H1 (cell line): Measurements from ENCODE around the gene ADAMTS17. TPM values are rescaled to one million over a fixed set of nuclear protein-coding genes. Genes with fewer than 3 reads are reported as not detected.

Source experiments
- CTCF ChIA-PET: fragments of 300-600 bp; sonication (Branson Sonifier 250); formaldehyde crosslinking; loops from one replicate; lab custom pipeline; 2021; ENCODE audit not compliant: partially characterized antibody; lab: Charles Lee
- POLR2A ChIA-PET: fragments of 300-600 bp; sonication (Branson Sonifier 250); formaldehyde crosslinking; loops from one replicate; lab custom pipeline; 2021; ENCODE audit warnings: inconsistent platforms; ENCODE audit not compliant: partially characterized antibody; lab: Charles Lee
- DNase-seq, 2 experiments: peaks; one replicate each; pipeline versions ENCODE4 v3.0.0 to v3.0.0-alpha.2; 2010 to 2022; ENCODE audit warnings: low spot score in 2 of 2, low read depth in 1 of 2, mixed read lengths in 1 of 2
- FAIRE-seq: peaks from 2 replicates; lab custom pipeline; 2011; peaks lifted over from hg19 to GRCh38; lab: Jason Lieb, UNC
- H2AFZ ChIP-seq: 2 replicates; pipeline ENCODE4 v1.8.1; 2012; ENCODE audit warnings: low read length, inconsistent platforms
- H2AK5ac ChIP-seq: 2 replicates; pipeline ENCODE4 v1.6.1; 2013; ENCODE audit warnings: low read depth, low read length
- H2BK120ac ChIP-seq: replicated peaks from 2 replicates; pipeline ENCODE3; 2013; ENCODE audit warnings: low read depth, low read length, inconsistent platforms
- H2BK12ac ChIP-seq: 2 replicates; pipeline ENCODE4 v1.6.1; 2013; ENCODE audit warnings: low read depth, low read length
- H2BK15ac ChIP-seq: 2 replicates; pipeline ENCODE4 v1.6.1; 2013; ENCODE audit warnings: low read length
- H2BK20ac ChIP-seq: 2 replicates; pipeline ENCODE4 v1.6.1; 2013; ENCODE audit warnings: low read length
- H2BK5ac ChIP-seq: 2 replicates; pipeline ENCODE4 v1.6.1; 2013; ENCODE audit warnings: low read depth, low read length
- H3K14ac ChIP-seq: 2 replicates; pipeline ENCODE4 v1.6.1; 2013; ENCODE audit warnings: inconsistent platforms; ENCODE audit not compliant: insufficient read length
- H3K18ac ChIP-seq: 2 replicates; pipeline ENCODE4 v1.6.1; 2013; ENCODE audit warnings: low read length; ENCODE audit errors: extremely low read depth
- H3K23ac ChIP-seq: 2 replicates; pipeline ENCODE4 v1.6.1; 2013; ENCODE audit warnings: inconsistent platforms; ENCODE audit not compliant: insufficient read length
- H3K23me2 ChIP-seq: 2 replicates; pipeline ENCODE4 v1.6.1; 2013; ENCODE audit warnings: low read depth, low read length
- H3K27ac ChIP-seq: 2 replicates; pipeline ENCODE4 v1.6.1; 2011; ENCODE audit warnings: low read depth, low read length, inconsistent platforms
- H3K27me3 ChIP-seq, 4 experiments: replicated peaks in 1 of 4; 1 replicate in 1 of 4; 2 replicates in 3 of 4; pipeline versions ENCODE4 v1.6.1 to v1.8.1; 2011 to 2013; ENCODE audit warnings: low read length in 3 of 4, mild to moderate bottlenecking in 3 of 4, inconsistent platforms in 2 of 4, mixed read lengths in 2 of 4, moderate library complexity in 1 of 4; ENCODE audit not compliant: control insufficient read depth in 3 of 4, insufficient read depth in 3 of 4; ENCODE audit errors: extremely low read depth in 1 of 4
- H3K36me3 ChIP-seq, 4 experiments: 2 replicates each; pipeline versions ENCODE4 v1.6.1 to v1.8.1; 2011 to 2013; ENCODE audit warnings: mild to moderate bottlenecking in 4 of 4, low read length in 3 of 4, moderate library complexity in 2 of 4, control low read depth in 1 of 4, inconsistent platforms in 1 of 4; ENCODE audit not compliant: insufficient read depth in 4 of 4, control insufficient read depth in 2 of 4
- H3K4ac ChIP-seq: replicated peaks from 2 replicates; pipeline ENCODE3; 2013; ENCODE audit warnings: low read length, low read depth, mixed read lengths, inconsistent platforms; ENCODE audit not compliant: insufficient read length
- H3K4me1 ChIP-seq, 4 experiments: replicated peaks in 1 of 4; 1 replicate in 1 of 4; 2 replicates in 3 of 4; pipeline versions ENCODE4 v1.6.1 to v1.8.1; 2011 to 2013; ENCODE audit warnings: low read length in 3 of 4, inconsistent platforms in 2 of 4, mixed read lengths in 1 of 4; ENCODE audit not compliant: insufficient read depth in 4 of 4, control insufficient read depth in 3 of 4
- H3K4me2 ChIP-seq, 2 experiments: 2 replicates each; pipeline versions ENCODE4 v1.6.1 to v1.8.1; 2011 to 2013; ENCODE audit warnings: low read depth in 2 of 2, low read length in 2 of 2, control low read depth in 1 of 2, inconsistent platforms in 1 of 2, mild to moderate bottlenecking in 1 of 2; ENCODE audit not compliant: insufficient read depth in 1 of 2
- H3K4me3 ChIP-seq, 4 experiments: fragments of 200-600, 300-600 bp in 1 of 4; sonication (generic), shearing (Covaris generic), sonication (Bioruptor Twin) in 1 of 4; 2 replicates each; pipeline versions ENCODE4 v1.5.1 to v1.8.1; 2011 to 2016; ENCODE audit warnings: low read length in 4 of 4, low read depth in 3 of 4, control low read depth in 2 of 4, inconsistent platforms in 2 of 4, mild to moderate bottlenecking in 2 of 4, mixed read lengths in 1 of 4, moderate library complexity in 1 of 4; ENCODE audit not compliant: insufficient read depth in 2 of 4; ENCODE audit errors: extremely low read depth in 1 of 4
- H3K56ac ChIP-seq: replicated peaks from 2 replicates; pipeline ENCODE3; 2013; ENCODE audit warnings: low read depth, mild to moderate bottlenecking, mixed read lengths, low read length, inconsistent platforms; ENCODE audit not compliant: insufficient read length
- H3K79me1 ChIP-seq: 2 replicates; pipeline ENCODE4 v1.6.1; 2013; ENCODE audit warnings: low read depth, low read length, control low read depth
- H3K79me2 ChIP-seq, 2 experiments: 2 replicates each; pipeline versions ENCODE4 v1.6.1 to v1.8.1; 2012 to 2013; ENCODE audit warnings: low read length in 2 of 2, mild to moderate bottlenecking in 2 of 2, inconsistent platforms in 1 of 2; ENCODE audit not compliant: insufficient read depth in 2 of 2, control insufficient read depth in 1 of 2
- H3K9ac ChIP-seq, 4 experiments: replicated peaks in 1 of 4; 1 replicate in 1 of 4; 2 replicates in 3 of 4; pipeline versions ENCODE4 v1.6.1 to v1.8.1; 2011 to 2013; ENCODE audit warnings: low read depth in 3 of 4, low read length in 3 of 4, control low read depth in 2 of 4, mild to moderate bottlenecking in 2 of 4, moderate library complexity in 2 of 4, inconsistent platforms in 1 of 4; ENCODE audit errors: extremely low read depth in 1 of 4
- H3K9me3 ChIP-seq, 2 experiments: 2 replicates each; pipeline versions ENCODE4 v1.6.1 to v1.8.1; 2012 to 2013; ENCODE audit warnings: mild to moderate bottlenecking in 2 of 2, moderate library complexity in 2 of 2, control low read depth in 1 of 2, inconsistent platforms in 1 of 2, low read depth in 1 of 2, low read length in 1 of 2, mixed read lengths in 1 of 2; ENCODE audit not compliant: insufficient read depth in 2 of 2
- H4K20me1 ChIP-seq, 2 experiments: replicated peaks in 1 of 2; 2 replicates each; pipeline versions ENCODE3 to v1.8.1; 2011 to 2013; ENCODE audit warnings: inconsistent platforms in 2 of 2, low read length in 2 of 2, mild to moderate bottlenecking in 1 of 2; ENCODE audit not compliant: insufficient read depth in 2 of 2, control insufficient read depth in 1 of 2
- H4K5ac ChIP-seq: 2 replicates; pipeline ENCODE4 v1.6.1; 2013; ENCODE audit warnings: low read length, low read depth, mixed read lengths, inconsistent platforms; ENCODE audit not compliant: insufficient read length
- H4K8ac ChIP-seq: 2 replicates; pipeline ENCODE4 v1.8.0; 2013; ENCODE audit warnings: mild to moderate bottlenecking, moderate library complexity, low read length, inconsistent platforms; ENCODE audit not compliant: insufficient read depth; ENCODE audit errors: extremely low read depth
- H4K91ac ChIP-seq: replicated peaks from 2 replicates; pipeline ENCODE3; 2013; ENCODE audit warnings: low read length, mixed read lengths, inconsistent platforms; ENCODE audit not compliant: insufficient read length
- CBX5 ChIP-seq: fragments of 300-800, 300-1000 bp; sonication (generic); IDR thresholded peaks from 2 replicates; pipeline ENCODE4 v1.7.1; 2016; ENCODE audit warnings: antibody characterized with exemption, low read length, low read depth
- CBX8 ChIP-seq: fragments of 300-800, 300-1000 bp; sonication (generic); IDR thresholded peaks from 2 replicates; pipeline ENCODE4 v1.7.1; 2016; ENCODE audit warnings: low read depth, low read length, borderline replicate concordance
- CHD2 ChIP-seq: IDR thresholded peaks from 2 replicates; pipeline ENCODE4 v1.6.1; 2012; ENCODE audit warnings: low read length, improper control_type of control experiment
- EZH2 ChIP-seq: fragments of 200-600 bp; sonication (generic); IDR thresholded peaks from 2 replicates; pipeline ENCODE4 v1.7.1; 2012; ENCODE audit warnings: low read depth, mild to moderate bottlenecking, moderate library complexity, low read length, inconsistent platforms; ENCODE audit not compliant: severe bottlenecking
- HDAC2 ChIP-seq, 2 experiments: fragments of 300-600 bp in 1 of 2; sonication (generic) in 1 of 2; IDR thresholded peaks; 2 replicates each; pipeline ENCODE4 v1.6.1; 2011 to 2012; ENCODE audit warnings: low read depth in 2 of 2, low read length in 2 of 2, mild to moderate bottlenecking in 2 of 2, moderate library complexity in 2 of 2, borderline replicate concordance in 1 of 2, inconsistent platforms in 1 of 2
- MAFK ChIP-seq: IDR thresholded peaks from 2 replicates; pipeline ENCODE4 v1.6.1; 2012; ENCODE audit warnings: low read depth, mild to moderate bottlenecking, improper control_type of control experiment, low read length
- POLR2A ChIP-seq, 2 experiments: IDR thresholded peaks; 1 replicate in 1 of 2; 2 replicates in 1 of 2; pipeline ENCODE4 v1.6.1; 2011; ENCODE audit warnings: low read depth in 2 of 2, low read length in 2 of 2, mild to moderate bottlenecking in 2 of 2; ENCODE audit errors: control extremely low read depth in 1 of 2
- SP4 ChIP-seq: IDR thresholded peaks from 2 replicates; pipeline ENCODE4 v1.6.1; 2012; ENCODE audit warnings: low read length, inconsistent platforms
- TBP ChIP-seq: IDR thresholded peaks from 2 replicates; pipeline ENCODE4 v1.6.1; 2011; ENCODE audit warnings: low read depth, low read length, improper control_type of control experiment
- TCF12 ChIP-seq: IDR thresholded peaks from 2 replicates; pipeline ENCODE4 v1.6.1; 2011; ENCODE audit warnings: low read depth, mild to moderate bottlenecking, low read length
- WGBS, 2 experiments: shearing (Covaris generic) in 1 of 2; methylation state at CpG; one replicate each; pipeline versions ENCODE4 v1.1.6 to v1.1.7; 2013 to 2015; ENCODE audit warnings: low lambda C conversion rate in 2 of 2, mixed read lengths in 2 of 2, inconsistent platforms in 1 of 2, low coverage in 1 of 2, missing lambda C conversion rate in 1 of 2; ENCODE audit not compliant: insufficient replicate concordance in 2 of 2, insufficient coverage in 1 of 2, insufficient read length in 1 of 2; ENCODE audit errors: extremely low coverage in 1 of 2, missing lambda C conversion rate in 1 of 2; 5-methylcytosine and 5-hydroxymethylcytosine counted together
- polyA plus RNA-seq, 7 experiments: library from polyadenylated mRNA; depleted of rRNA in 3 of 7; stranded (reverse) in 5 of 7; unstranded in 2 of 7; fragments of >200 nt in 5 of 7; fragments of 200-250 nt in 2 of 7; gene quantifications; 1 replicate in 5 of 7; 2 replicates in 1 of 7; 4 replicates in 1 of 7; pipeline versions ENCODE4 v1.2.1 to v1.2.3, GENCODE V29; 2011 to 2013; ENCODE audit warnings: missing spikeins in 2 of 7, mixed read lengths in 2 of 7
- total RNA-seq: library from RNA; stranded (reverse); fragmentation: NEBNext Ultra II Directional; extraction: Animal tissue kit (Norgen Biotek cat#: 25700); gene quantifications from 2 replicates; pipeline ENCODE4 v1.2.1, GENCODE V29; 2021

Gene ADAMTS17
- total and polyA plus RNA-seq, 2 of the 8 experiments (the other 6 are each of a cell fraction or from before 2014, with no cell fraction given), result 0.51 to 1.7 TPM

DNA sequence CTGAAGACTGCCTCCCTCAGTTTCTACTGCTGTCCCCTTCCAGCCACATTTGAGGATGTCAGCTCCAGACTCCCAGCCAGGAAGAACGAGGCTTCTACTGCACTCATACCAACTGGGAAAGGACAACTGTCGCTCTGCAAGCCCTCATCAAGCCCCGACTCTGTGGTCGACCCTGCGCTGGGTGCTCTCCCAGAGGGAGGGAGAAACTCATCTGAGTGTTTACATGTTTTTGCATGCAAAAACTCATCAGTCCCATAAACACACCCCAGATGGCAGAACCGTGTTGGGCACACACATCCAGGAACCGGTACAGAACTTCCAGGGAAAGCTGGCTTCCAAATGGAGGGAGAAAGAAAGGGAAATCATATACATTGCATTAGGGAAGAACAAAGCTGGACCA is 43.5 kb downstream of the ADAMTS17 start:
- Histone ChIP-seq H2BK20ac (no peak overlapping the region), H2AK5ac (no peak overlapping the region), H3K23me2 (no peaks in the 10 kb centered on the region), H3K4ac (no peak overlapping the region), H3K4me3 (no peak overlapping the region), H3K56ac (no peak overlapping the region), H3K4me1 (no peaks in the 10 kb centered on the region), H3K79me1 (no peaks in the 10 kb centered on the region), H4K5ac (no peak overlapping the region), H3K14ac (no peak overlapping the region), H3K18ac (no peak overlapping the region), H2BK5ac (no peak overlapping the region), H3K27ac (no peak overlapping the region), H3K23ac (no peak overlapping the region), H3K36me3 (no peaks in the 10 kb centered on the region), H4K20me1 (no peaks in the 10 kb centered on the region), H2BK120ac (no peak overlapping the region), H3K9me3 (peaks cover 7 to 14% of the 10 kb centered on the region in 2 experiments; a peak in 2 of 4 replicates), H2BK15ac (no peak overlapping the region), H3K9ac (no peak overlapping the region), H2BK12ac (no peak overlapping the region), H4K8ac (no peak overlapping the region), H4K91ac (no peak overlapping the region), H3K4me2 (no peak overlapping the region), H3K79me2 (no peaks in the 10 kb centered on the region), H3K27me3 (no peaks in the 10 kb centered on the region), H2AFZ (no peak overlapping the region)
- TF ChIP-seq HDAC2 (IDR thresholded peaks at IDR 0.05; ENCODE audit: borderline replicate concordance in 1 of 2, low read depth in 2 of 2, low read length in 2 of 2) (no peak), CBX5 (no peak), SP4 (no peak), CHD2 (no peak), TCF12 (no peak), POLR2A (IDR thresholded peaks at IDR 0.05; ENCODE audit: control extremely low read depth in 1 of 2, low read depth in 2 of 2, low read length in 2 of 2) (no peak), CBX8 (no peak), EZH2 (no peak), TBP (no peak), MAFK (no peak)
- WGBS, 2 experiments, result 91% methylated on average over 7 of the region's 7 CpGs; no CpG with 5 or more reads in 1 of the 2 experiments
- FAIRE-seq, result no peak
- POLR2A ChIA-PET, result no interaction called here
- no peak for DNase-seq
- CTCF ChIA-PET, result interaction anchor here (1.6 kb wide), 1 partner anchor 41 kb away, joined by 4 read pairs; no protein-coding TSS in a partner anchor
